Activated CD4-positive, CD25-positive, alpha-beta regulatory T cell treated with anti-CD3 and anti-CD28 coated beads, Interleukin-2, amount 50 U/mL, for 24 hours (primary cell): ENCODE results near the gene SOS1.
"Not testable (repeated sequence)": the region's sequence is repeated elsewhere in the genome, so short reads cannot be mapped to it uniquely, and the experiment has no call there.

ENCODE experiments used
- ATAC-seq, 2 donors: fragments of 150-1000 bp; cut with Tn5 transposase; one replicate each; pipeline ENCODE4 v1.10.0; 2021; ENCODE audit warnings: mild to moderate bottlenecking in 1 of 2, moderate library complexity in 1 of 2

The SOS1 gene

GRCh38 chr2:39138187-39138836 is 17.5 kb upstream of the SOS1 start:
- ATAC-seq, result not testable (repeated sequence)

- peak; percentile 55 to 74 for ATAC-seq
Measured at GRCh38 chr2:39136799-39137198, 15.9 kb upstream of the SOS1 start.

DNA sequence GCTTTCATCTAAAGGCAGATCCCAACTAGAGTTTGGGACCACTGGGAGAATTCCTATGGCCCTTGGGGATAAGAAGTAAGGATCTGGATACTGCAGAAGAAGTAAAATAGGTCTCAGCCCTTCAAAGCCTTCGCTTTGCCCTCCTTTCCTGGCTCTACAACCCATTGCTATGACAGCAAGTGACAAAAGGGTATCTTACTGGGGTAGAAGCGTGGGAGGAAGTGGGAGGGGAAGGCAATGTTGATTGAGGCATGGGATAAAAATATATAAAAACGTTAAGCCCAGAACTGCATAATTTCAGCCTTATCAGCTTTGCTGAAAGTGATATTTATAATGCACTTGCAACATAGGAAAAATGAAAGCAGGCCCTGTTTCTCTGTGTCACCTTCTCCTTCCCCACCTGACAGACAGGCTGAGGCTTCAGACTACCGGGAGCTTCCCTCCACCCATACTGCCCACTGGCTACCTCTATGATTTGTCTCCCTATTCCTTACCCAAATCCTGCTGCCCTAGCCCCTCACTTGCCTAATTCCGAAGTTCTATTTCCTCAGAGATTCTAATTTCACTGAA is 14.9 kb upstream of the SOS1 start:
- ATAC-seq, result peak in 1 of 2 donors; percentile 16

- no peak for ATAC-seq
Measured at GRCh38 chr2:39133215-39133851, 12.5 kb upstream of the SOS1 start.

- ATAC-seq, result peak; percentile 72 to 74
Measured at GRCh38 chr2:39128919-39129391, 8.1 kb upstream of the SOS1 start.

DNA sequence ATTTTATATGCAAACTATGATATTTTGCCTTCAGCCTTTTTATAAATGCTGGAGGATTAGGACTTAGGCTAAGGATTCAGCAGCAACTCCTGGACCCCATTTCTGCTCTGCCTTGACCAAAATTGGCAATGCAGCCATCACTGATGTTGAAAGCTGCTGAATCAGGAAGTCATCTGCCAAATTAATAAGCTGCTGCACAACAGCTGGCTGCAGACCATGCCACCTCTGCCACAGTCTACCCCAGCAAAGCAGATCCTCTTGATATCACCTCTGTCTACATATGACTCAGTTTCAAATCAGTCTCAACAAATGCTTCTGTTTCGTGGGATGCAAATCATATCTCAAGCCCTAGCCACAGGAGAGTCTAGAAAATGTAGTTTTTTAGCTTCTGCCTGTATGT is 7.1 kb upstream of the SOS1 start:
- ATAC-seq, result peak; percentile 39 to 42

DNA sequence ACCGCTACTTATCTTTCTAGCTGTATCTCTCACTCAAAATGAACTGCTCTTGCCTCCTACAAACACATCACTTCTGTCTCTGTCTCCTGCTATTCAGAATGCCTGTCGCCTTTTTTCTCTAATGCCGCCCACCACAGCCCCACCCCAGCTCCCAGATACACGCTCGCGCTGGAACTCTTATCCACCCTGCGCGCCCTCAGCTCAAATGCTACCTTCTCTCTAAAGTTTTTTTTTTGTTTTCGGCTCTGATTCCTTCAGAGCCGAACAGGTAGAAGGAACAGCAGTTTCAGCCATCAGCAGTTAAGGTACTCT is 3.9 kb upstream of the SOS1 start:
- ATAC-seq, result no peak

GRCh38 chr2:39124000-39124745 is 3.3 kb upstream of the SOS1 start:
- peak; percentile 62 to 67 for ATAC-seq

- ATAC-seq, result no peak
Measured at GRCh38 chr2:39123436-39123999, 2.7 kb upstream of the SOS1 start.

GRCh38 chr2:39121523-39122063 is 742 bp upstream of the SOS1 start:
- no peak for ATAC-seq

GRCh38 chr2:39120521-39120770 is 405 bp downstream of the SOS1 start:
- peak; percentile 6 to 10 for ATAC-seq

DNA sequence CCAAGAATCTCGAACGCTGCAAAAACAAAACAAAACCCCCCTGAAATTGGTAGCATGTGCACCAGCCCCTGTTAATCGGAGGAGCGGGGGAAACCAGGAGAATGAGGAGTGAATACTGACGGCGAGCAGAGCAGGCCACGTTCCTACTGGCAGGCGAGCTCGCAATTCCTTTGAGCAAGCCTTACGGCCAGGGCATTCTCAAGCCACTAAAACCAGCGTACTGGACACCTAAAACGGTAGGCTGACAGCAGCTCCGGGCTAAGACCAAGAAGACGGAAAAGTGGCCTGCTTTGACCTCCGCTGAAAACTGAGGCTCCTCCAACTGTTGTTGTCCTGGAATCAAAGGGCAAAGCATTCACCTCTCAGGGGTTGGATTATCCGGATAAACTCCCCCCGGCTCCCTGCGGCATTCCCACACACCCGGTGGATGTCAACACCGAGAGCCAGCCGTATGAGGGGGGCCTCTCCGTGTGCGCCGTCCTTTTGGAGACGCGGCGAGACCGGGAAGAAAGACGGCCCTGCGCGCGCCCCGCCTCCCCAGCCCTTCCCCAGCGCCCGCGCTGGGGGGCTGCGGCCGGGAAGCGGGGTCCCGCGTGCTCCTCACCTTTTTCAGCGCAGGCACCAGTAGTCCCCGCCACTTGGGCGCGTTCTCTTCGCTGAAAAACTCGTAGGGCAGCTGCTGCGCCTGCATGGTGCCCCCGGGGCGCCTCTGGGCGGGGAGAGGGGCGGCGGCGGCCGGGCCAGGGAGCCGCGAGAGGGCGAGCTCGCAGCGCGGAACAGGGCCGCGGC is 925 bp downstream of the SOS1 start:
- peak; percentile 44 to 45 for ATAC-seq

GRCh38 chr2:39118786-39119499 is 1.9 kb downstream of the SOS1 start:
- no peak for ATAC-seq

DNA sequence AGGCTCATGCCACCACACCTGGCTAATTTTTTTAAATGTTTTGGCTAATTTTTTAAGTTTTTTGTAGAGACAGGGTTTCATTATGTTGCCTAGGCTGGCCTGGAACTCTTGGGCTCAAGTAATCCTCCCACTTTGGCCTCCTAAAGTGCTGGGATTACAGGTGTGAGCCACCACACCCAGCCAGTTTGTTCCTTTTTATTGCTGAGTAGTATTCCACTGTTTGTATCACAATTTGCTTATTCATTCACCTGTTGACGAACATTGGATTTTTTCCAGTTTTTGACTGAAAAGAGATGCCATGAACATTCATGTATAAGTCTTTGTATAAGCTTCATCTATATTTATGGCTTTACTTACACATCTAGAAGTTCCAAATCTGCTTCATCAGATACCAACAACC is 5.3 kb downstream of the SOS1 start:
- ATAC-seq, result no peak

GRCh38 chr2:39114771-39115170 is 6.1 kb downstream of the SOS1 start:
- ATAC-seq, result no peak

DNA sequence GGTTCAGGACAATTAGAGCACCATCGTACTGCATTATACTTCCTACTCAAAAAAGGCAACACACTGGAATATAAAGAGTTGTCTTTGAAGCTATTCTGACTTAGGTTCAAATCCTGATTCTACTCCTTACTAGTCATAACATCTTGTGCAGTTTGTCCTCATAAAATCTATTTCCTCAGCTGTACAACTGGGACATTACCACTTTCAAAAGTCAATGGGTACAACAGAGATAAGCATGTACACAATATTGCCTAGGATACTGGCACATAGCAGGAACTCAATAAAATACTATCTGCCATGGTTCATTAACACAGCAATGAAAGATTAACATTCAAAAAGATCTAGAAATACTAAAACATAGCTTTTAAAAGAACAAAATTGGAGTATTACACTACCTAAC is 11.3 kb downstream of the SOS1 start:
- ATAC-seq, result no peak

- ATAC-seq, result no peak
Measured at GRCh38 chr2:39108377-39108776, 12.5 kb downstream of the SOS1 start.

- no peak for ATAC-seq
Measured at GRCh38 chr2:39107724-39108273, 13.1 kb downstream of the SOS1 start.

GRCh38 chr2:39107156-39107555 is 13.7 kb downstream of the SOS1 start:
- ATAC-seq, result no peak

DNA sequence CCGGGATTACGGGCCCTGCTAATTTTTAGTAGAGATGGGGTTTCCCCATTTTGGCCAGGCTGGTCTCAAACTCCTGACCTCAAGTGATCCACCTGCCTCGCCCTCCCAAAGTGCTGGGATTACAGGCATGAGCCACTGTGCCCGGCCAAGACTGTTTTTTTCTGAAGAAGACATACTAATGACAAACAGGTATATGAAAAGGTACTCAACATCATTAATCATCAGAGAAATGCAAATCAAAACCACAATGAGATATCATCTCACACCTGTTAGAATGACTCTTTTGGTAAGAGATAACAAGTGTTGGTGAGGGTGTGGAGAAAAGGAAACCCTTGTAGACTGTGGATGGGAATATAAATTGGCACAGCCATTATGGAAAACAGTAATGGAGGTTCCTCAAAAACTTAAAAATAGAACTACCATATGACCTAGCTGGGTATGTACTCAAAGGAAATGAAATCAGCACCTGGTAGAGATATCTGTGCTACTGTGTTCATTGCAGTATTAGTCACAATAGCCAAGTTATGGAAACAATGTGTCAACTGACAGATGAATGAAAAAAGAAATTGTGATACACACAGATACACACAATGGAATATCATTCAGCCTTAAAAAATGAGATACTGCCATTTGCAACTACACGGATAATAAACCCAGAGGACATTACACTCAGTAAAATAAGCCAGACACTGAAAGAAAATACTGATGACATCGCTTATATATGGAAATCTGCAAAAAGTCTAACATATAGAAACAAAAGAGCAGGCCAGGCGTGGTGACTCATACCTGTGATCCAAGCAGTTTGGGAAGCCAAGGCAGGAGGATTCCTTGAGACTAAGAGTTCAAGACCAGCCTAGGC is 20.8 kb downstream of the SOS1 start:
- ATAC-seq, result peak; percentile 87 to 89
